HG02884 (cell line): ENCODE data around the gene STBD1.
A peak's percentile ranks its signal among the peaks of the same experiment; 100 is the strongest.
"Not testable (repeated sequence)": the region's sequence is repeated elsewhere in the genome, so short reads cannot be mapped to it uniquely, and the experiment has no call there.

ENCODE experiments used
- ATAC-seq: cut with Tn5 transposase; IDR thresholded peaks from one replicate; pipeline ENCODE4 v1.9.1; 2021; ENCODE audit warnings: mild to moderate bottlenecking, moderate library complexity; ENCODE audit not compliant: unreplicated experiment

The STBD1 gene

GRCh38 chr4:76282941-76283689, 23.4 kb upstream of the STBD1 start:
- ATAC-seq: no peak

GRCh38 chr4:76283900-76284299, 22.6 kb upstream of the STBD1 start:
- ATAC-seq: no peak

- ATAC-seq: not testable (repeated sequence)
Observed at GRCh38 chr4:76287811-76288210, 18.7 kb upstream of the STBD1 start.

GRCh38 chr4:76292730-76293129, 13.8 kb upstream of the STBD1 start:
- ATAC-seq: no peak

- ATAC-seq: no peak
Observed at GRCh38 chr4:76293772-76294171, 12.8 kb upstream of the STBD1 start.

GRCh38 chr4:76296286-76296820, 10.2 kb upstream of the STBD1 start:
- no peak for ATAC-seq

GRCh38 chr4:76298227-76298626, 8.3 kb upstream of the STBD1 start:
- no peak for ATAC-seq

- no peak for ATAC-seq
Observed at GRCh38 chr4:76300012-76300411, 6.5 kb upstream of the STBD1 start.

GRCh38 chr4:76301068-76301774, 5.3 kb upstream of the STBD1 start:
- peak; percentile 98 for ATAC-seq

- ATAC-seq: no peak
Observed at GRCh38 chr4:76301775-76302162, 4.8 kb upstream of the STBD1 start.

- ATAC-seq: no peak
Observed at GRCh38 chr4:76302826-76303438, 3.6 kb upstream of the STBD1 start.

GRCh38 chr4:76305033-76305687, 1.4 kb upstream of the STBD1 start:
- no peak for ATAC-seq

GRCh38 chr4:76306882-76307659, 538 bp downstream of the STBD1 start:
- ATAC-seq: no peak

GRCh38 chr4:76307660-76308014, 1.1 kb downstream of the STBD1 start:
- no peak for ATAC-seq

GRCh38 chr4:76308548-76308947, 2.0 kb downstream of the STBD1 start:
- no peak for ATAC-seq

- ATAC-seq: no peak
Observed at GRCh38 chr4:76309939-76310550, 3.5 kb downstream of the STBD1 start.

- no peak for ATAC-seq
Observed at GRCh38 chr4:76310683-76311082, 4.2 kb downstream of the STBD1 start.

GRCh38 chr4:76311896-76312331, 5.4 kb downstream of the STBD1 start:
- no peak for ATAC-seq

- ATAC-seq: no peak
Observed at GRCh38 chr4:76312457-76312856, 5.9 kb downstream of the STBD1 start.

- ATAC-seq: no peak
Observed at GRCh38 chr4:76313547-76313946, 7.0 kb downstream of the STBD1 start.
